ENCODE data around the gene KCNJ18. TPM values are rescaled to one million over a fixed set of nuclear protein-coding genes. Genes with fewer than 3 reads are reported as not detected.
"Not testable (repeated sequence)": the region's sequence is repeated elsewhere in the genome, so short reads cannot be mapped to it uniquely, and the experiment has no call there.

The KCNJ18 gene
- total RNA-seq, 1 donor from 2014 or later = not detected

DNA sequence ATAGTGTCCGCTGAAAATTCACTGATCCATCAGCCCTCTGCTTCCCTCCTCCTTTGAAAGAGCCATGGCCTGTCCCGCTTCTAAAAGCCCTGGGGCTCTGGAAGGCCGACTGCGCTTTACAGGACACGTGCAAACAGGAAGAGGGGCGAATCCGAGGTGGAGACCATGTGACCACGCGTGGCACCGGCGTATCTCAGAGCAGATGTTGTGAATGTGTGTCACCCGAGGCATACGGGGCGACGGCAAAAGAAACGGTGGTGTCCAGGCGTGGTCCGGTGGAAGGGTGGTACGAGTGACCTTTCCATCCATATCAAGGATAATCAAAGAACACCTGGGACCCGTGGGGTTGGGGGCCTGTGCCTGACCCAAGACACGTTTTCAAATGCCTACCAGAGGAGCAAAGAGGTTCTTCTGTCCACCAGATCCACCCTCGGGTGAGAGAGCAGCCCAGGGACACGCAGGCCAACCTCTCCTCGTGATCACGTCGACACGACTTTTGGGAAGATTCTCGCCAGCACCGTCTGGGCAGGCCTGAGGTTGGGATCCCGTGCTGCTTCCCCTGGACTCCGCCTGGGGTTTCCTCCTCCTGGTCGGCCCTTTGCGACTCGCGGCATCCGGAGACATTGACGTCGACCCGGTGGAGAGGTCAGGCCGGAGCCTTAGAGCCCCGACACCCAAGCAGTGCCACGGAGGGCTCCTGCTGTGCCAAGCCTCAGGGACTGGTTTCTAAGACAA is 7.1 kb upstream of the KCNJ18 start:
- DNase-seq (ENCODE audit: low read depth in 2 of 2) = not testable (repeated sequence)

DNA sequence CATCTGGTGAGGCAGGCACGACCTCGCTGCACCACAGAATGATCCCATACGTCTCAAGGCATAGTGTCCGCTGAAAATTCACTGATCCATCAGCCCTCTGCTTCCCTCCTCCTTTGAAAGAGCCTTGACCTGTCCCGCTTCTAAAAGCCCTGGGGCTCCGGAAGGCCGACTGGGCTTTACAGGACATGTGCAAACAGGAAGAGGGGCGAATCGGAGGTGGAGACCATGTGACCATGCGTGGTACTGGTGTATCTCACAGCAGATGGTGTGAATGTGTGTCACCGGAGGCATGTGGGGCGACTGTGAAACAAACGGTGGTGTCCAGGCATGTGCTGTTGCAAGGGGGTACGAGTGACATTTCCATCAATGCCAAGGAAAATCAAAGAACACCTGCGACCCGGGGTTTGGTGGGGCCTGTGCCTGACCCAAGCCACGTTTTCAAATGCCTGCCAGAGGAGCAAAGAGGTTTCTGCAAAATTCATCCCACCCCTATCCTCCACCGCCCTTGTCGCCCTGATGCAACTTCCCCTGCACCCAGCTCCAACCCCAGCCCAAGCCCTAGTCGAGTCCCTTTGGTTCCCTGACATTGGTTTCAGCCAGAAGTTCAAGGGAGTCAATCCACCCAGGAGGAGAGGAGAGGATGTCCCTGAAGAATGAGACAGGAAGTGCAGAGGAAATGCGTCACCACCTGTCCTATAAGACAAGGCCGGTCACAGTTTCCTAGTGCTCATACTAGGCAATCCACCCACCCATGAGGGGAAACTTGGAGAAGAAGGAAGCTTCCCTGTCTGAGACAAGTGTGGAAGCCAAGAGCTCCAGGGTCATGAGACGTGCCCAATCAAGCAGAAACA is 5.9 kb upstream of the KCNJ18 start:
- no peak for DNase-seq (ENCODE audit: low read depth in 2 of 2)

DNA sequence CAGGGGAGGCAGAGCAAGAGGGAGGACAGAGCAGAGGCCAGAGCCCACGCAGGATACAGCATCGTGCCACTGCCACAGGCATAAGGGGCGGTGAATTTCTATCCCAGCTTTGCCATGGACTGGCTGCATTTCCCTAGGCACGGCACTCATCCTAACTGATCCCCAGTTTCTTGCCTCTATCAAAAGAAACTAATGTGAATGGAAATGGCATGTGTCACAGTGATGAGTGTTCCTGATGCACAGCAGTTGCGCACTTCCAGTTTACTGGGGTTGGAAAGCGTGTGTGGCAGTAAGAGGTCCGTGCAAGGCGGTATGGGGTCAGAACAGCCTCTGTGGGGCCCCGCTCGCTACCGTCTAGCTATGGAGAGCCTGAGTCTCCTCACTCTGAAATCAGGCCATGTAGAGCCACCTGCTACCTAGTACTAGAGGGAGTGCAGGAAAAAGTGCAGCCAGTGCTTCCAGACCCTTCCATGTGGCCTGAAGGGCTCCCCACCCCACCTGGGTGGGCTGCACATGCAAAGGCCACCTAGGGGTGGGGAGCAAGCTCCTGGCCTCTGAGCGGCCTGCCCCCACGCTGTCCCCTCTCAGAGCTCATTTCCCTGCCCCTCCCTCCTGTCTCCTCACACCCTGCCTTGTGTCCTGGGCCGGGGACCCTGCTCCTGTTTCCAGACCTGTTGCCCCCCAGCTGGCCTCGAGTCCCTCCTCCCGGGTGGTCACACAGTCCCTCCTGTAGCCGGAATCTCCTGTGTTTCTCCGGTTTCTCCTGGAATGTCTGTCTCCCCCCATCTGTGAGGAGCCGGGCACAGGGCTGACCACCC is 5.0 kb upstream of the KCNJ18 start:
- no peak for DNase-seq (ENCODE audit: low read depth in 2 of 2)

DNA sequence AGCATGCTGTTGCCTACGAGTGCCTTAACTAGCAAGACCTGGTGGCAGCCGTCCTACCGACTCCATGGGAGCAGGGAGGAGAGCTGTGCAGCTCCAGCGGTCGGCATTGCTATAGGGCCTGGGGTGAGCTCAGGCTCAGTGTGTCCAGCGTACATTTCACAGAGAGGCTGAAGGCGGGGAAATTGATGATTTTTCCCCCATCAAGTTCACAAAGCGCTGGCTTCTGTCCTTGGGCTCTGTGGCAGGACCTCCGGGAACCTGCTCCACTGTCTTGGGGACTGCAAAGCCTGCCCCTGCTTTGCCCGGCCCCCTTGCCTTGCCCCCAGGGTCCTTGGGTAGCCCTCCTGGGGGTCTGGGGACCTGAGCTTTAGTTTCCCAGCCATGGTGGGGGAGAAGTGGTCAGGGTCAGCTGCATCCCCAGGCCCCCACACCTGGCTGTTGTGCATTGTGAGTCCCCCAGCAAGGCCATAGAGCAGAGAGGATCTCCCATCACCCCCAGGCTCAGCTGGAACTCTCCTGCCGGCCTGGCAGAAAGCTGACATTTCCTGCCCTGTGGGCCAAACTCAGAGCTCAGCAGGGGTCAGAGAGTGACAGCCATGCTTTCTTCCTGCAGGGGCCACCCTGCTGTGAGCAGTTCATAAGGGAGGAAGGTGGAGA is 3.9 kb upstream of the KCNJ18 start:
- no peak for DNase-seq (ENCODE audit: low read depth in 2 of 2)

DNA sequence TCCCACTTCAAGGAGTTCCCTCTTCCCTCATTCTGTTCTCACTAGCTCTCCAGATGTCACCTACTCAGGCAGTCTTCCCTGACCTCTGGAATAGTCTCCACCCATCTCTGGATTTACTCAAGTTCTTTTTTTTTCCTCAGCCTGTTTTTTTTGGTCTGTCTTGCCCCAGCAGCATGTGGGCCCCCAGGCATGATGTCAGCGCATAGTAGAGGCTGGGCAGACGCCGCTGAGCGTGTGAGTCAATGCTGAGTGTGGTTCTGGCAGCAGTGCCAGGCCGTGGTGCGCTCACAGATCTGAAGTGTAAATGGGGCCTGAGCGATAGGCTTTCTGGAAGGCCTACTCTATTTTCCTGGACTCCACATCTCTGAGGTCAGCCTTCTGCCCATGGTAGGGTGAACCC is 2.7 kb upstream of the KCNJ18 start:
- DNase-seq (ENCODE audit: low read depth in 2 of 2) = peak in 1 of 2 donors; percentile 21

DNA sequence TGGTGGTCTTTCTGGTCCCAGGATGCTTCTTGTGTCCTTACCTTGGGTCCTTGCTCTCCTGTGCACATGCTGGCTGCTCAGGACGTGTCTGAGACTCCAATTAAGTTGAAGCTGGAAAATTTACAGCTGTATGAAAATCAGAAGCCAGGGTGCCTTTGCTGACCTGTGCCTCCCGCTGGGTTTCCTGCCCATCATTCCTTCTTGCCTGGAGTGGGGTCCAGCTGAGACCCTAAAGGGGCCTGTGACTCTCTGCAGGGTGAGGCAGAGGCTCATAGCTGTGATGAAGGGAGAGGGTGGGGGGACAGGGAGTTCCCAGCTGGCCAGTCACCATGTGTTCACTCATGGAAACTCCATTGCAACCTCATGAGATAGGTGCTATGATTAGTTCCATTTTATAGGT is 1.5 kb upstream of the KCNJ18 start:
- not testable (repeated sequence) for DNase-seq (ENCODE audit: low read depth in 2 of 2)

DNA sequence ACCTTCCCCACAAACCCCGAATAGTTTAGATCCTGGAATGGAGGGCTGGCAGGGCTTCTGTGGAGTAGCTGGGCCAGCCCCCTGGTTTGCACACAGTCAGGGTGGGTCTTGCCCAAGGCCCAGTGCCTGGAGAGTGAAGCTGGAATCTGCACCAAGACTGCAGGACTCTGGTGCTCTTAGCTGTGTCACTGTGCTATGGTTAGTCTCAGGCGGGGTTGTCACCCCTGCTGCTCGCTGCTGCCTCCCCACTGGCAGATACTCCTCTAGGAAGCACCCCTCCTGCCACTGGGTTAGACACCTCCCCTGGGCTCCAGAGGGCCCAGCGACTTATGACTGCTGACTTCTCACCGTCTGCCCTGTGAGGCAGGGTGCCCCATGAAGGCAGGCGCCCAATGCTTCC is 842 bp upstream of the KCNJ18 start:
- DNase-seq (ENCODE audit: low read depth in 2 of 2) = not testable (repeated sequence)

DNA sequence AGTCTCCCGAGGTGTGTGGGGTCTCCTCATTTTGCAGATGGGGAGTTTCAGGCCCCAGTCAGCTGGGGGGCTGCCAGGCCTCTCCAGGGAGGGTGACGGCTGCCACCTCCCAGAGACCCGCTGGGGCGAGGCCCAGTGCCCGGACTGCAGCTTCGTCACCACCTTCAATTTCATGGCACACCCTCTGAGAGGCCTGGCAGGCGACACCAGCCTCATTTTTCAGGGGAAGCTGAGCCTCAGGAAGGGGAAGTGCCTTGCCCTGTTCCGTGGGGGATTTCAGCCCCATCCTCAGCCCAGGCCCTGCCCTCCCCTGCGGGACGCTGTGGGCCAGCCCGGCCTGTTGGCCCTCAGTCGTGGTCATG is 362 bp downstream of the KCNJ18 start:
- not testable (repeated sequence) for DNase-seq (ENCODE audit: low read depth in 2 of 2)

DNA sequence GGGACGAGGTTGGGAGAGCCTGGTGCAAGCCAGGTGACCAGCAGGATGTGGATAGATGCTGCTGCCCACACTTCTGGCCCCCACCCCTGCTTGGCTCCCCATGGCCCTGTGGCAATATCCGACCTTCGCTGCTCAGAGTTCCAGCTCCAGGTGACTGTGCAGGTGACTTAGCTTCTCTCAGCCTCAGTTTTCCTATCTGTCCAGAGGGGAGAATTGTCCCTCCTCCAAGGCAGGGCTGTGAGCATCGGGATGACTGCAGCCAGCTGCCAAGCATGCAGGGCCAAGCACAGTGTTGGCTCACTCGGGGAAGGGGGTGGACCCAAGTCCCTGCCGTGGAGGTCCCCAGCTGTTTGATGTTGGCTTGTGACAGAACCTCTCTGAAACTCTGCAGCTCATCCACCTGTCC is 1.1 kb downstream of the KCNJ18 start:
- not testable (repeated sequence) for DNase-seq (ENCODE audit: low read depth in 2 of 2)

DNA sequence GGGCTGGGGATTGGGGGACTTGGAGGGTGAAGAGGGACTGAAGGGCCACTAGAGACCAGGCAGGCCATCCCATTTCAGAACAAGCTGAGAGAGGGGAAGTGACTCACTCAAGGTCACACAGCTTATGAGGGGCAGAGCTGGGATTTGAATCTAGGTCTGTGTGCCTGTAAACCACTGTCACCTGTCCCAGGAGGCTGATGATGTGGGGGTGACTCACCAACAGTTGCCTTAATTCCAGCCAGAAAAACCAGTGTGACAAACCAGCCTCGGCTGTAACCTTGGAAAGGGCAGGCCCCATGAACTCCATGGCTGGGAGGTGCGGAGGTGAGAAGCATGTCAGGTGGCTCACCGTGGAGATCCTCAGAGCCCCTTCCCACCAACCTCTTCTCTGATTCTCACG is 1.6 kb downstream of the KCNJ18 start:
- not testable (repeated sequence) for DNase-seq (ENCODE audit: low read depth in 2 of 2)

DNA sequence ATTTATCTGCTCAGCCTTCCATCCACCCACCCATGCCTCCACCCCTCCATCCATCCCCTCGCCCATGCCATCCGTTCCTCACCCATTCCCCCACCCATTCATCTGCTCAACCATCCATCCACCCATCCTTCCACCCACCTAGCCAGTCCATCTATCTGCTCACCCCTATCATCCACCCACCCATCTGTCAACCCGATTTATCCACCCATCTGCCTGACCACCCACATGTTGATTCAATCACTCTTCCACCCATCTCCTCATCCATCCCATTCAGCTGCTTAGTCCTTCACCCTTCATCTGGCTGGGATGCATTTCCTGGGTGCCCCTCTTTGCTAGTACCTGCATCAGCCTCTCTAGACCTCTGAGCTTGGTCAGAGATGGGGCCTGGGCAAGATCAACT is 3.9 kb downstream of the KCNJ18 start:
- DNase-seq (ENCODE audit: low read depth in 2 of 2) = not testable (repeated sequence)

DNA sequence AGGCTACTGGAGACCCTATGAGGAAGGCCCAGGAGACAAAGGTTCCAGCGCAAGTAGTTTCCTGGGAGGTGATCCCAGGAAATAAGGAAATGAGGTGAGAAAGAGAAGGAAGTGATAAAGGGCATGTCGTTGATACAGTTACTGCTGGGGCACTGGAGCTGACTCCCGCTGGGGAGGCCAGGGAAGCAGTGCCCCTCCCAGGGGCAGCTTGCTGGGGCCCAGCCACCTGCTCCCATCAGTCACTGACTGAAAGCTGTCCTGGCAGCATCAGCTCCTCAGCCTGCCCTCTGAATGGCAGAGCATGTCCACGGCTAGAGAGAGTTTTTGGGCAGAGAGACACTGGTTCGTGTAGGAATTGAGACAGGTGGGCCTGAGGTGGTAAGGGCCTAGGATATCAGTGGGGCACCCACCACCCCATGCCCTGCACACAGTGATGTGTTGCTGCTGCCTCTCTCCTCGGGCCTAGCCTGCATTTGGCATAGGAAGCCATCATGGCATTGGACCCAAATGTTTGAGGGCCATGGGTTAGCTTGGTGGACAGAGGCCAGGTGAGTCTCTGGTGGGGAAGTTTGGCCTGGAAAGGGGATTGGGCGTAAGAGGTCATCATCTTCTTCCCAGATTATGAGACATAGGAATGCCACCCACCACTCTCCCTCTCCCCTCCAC is 4.7 kb downstream of the KCNJ18 start:
- not testable (repeated sequence) for DNase-seq (ENCODE audit: low read depth in 2 of 2)

DNA sequence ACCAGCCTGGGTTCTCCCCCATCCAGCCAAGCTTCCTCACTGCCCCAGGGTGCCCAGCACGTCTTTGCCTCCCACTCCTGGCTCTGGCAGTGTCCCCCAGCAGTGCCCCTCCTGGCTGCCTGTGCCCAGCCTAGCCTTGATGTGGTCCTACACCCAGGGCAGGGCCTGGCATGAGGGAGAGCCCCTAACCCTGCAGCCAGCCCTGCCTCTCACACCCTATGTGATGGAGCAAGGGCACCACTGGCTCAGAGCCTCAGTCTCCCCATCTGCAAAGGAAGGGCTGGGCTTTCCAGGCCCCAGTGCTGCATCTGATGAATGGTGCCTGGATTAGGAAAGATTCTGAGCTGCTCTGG is 5.2 kb downstream of the KCNJ18 start:
- DNase-seq (ENCODE audit: low read depth in 2 of 2) = not testable (repeated sequence)

DNA sequence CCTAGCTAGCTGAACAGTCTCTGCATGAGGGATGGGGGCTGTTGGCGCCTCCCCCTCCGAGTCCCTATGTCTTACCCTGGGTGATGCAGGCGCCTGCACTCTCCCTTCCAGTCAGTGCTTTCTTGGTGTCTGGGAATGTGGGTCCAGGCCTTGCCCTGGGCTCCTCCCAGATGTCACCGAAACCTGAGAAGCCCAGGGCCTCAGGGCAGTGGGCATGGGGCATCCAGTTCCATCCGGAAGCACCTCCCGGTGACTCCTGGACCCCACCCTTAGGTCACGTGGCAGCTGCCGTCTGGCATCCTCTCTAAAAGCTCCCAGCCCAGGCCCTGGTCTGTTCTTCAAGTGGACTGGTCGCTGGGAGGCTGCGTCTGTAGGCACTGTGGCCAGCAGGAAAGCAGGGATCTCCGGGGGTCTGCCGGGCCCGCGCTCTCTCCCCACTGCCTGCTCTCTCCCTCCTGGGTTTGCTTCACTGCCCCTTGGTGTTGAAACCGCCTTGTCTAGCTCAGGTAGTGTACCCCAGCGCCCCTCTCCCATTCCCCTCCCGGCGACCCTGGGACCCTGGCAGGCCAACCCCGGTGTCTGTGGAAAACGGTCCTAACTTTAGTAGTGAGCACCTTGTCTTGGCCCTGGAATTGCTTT is 6.2 kb downstream of the KCNJ18 start:
- not testable (repeated sequence) for DNase-seq (ENCODE audit: low read depth in 2 of 2)

DNA sequence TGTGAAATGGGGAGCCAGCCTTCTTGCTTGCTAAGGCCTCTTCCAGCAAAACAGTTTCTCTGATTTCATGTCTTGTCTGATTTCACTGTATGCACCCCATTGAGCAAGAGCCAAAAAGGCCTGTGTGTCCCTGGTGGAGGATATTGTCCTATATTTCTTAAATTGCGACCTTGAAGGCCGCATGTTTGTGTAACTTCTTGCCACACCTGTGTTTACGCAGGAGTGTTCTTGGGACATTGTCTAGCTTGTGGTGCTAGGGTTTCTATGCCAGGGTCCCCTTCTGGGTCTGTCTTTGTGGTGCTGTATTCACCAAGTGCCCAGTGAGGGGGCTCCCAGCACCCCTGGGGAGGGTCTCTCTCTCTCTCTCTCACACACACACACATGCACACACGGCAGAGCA is 6.8 kb downstream of the KCNJ18 start:
- DNase-seq (ENCODE audit: low read depth in 2 of 2) = not testable (repeated sequence)

DNA sequence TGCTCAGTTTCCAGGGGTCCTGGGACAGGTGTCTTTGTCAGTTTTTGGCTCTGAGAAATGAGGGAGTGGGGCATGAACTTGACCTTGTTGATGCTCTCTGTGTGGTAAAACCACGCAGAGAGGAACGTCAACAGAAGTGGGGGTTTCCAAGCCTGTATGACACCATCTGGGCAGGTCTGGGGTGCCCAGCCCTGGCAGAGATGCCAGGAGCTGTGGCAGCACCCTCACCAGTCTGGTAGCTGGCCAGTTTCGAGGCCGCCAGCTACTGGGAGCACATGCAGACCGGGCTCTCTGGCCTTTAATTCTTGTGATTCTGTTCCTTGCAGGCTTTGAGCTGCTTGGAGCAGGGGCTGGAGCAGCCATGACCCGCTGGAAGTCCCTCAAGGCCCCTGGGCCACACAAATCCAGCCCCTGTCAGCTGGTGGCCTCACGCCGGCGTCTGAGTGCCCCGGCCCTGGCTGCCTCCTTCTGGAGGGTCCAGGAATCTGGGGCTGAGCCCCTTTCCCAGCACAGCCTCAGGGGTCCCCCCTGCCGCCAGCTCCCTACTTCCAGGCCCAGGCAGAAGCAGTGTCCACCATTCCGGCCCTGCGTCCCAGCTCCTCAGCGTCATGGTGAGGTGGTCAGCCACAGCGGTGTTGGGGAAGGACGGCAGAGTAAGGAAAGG is 7.4 kb downstream of the KCNJ18 start:
- DNase-seq (ENCODE audit: low read depth in 2 of 2) = not testable (repeated sequence)

DNA sequence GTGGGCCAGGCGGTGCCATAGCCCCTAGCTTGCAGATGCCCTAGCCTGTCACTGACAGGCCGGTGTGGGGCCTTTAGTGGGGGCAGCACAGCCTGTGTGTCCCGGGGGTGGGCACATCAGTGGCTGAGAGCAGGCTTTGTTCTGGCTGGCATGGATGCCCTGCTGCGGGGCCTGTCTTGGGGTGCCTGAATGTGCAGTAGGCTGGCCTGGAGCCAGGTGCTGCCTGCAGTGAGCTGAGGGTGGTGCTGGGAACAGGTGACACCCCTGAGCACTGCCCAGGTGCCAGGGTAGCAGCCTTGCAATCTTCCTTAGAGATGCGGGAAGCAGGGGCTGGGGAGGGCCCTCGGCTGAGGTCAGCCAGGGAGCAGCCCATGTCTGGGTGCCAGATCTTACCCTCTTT is 8.8 kb downstream of the KCNJ18 start:
- DNase-seq (ENCODE audit: low read depth in 2 of 2) = not testable (repeated sequence)

DNA sequence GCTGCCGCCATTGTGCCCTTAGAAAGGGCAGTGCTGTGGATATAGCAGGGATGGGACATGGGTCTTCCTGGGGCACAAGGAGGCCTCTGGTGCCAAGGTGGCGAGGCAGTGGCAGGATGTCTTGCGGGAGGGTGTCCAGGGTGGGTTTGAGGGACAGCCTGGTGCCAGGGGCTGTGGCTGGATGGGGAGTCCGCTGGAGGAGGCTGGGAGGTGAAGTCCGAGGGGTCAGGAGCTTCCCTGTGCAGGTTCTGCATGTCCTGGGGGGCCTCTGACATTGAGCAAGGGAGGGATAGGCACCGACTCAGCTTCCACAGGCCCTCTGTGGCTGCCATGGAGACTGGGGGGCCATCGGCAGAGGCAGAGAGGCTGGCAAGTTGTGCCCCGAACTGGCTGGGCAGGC is 9.7 kb downstream of the KCNJ18 start:
- not testable (repeated sequence) for DNase-seq (ENCODE audit: low read depth in 2 of 2)

DNA sequence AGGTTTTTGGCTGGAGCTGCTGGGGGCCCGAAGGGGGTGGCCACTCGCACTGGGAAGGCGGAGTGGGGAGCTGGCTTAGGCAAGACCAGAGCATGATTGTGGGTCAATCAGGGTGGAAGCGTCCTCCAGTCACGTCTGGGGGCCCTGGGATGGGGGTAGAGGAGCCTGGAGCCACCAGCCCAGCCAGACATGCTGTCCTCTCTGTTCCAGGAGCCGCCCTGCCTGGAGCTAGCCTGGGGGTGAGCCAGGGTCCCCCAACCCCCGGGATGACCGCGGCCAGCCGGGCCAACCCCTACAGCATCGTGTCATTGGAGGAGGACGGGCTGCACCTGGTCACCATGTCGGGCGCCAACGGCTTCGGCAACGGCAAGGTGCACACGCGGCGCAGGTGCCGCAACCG is 10.2 kb downstream of the KCNJ18 start:
- DNase-seq (ENCODE audit: low read depth in 2 of 2) = not testable (repeated sequence)

Measured in dermis microvascular lymphatic vessel endothelial cell (primary cell).